Gastroesophageal sphincter (tissue), 3 donors: ENCODE results near the gene ZNF497.

Experiments used
- CTCF ChIP-seq, 4 experiments: fragments of 200-600 bp in 2 of 4; fragments of 450-650 bp in 2 of 4; sonication (generic) in 1 of 4; IDR thresholded peaks; one replicate each; pipeline ENCODE4 v1.5.1; 2017 to 2019; ENCODE audit warnings: antibody characterized with exemption in 4 of 4, mild to moderate bottlenecking in 2 of 4, moderate library complexity in 2 of 4
- POLR2A ChIP-seq, 2 donors: fragments of 450-650 bp; IDR thresholded peaks; one replicate each; pipeline ENCODE4 v1.6.1; 2017; ENCODE audit warnings: antibody characterized with exemption in 2 of 2, mild to moderate bottlenecking in 2 of 2, moderate library complexity in 1 of 2
- POLR2AphosphoS5 ChIP-seq: sonication (generic); formaldehyde crosslinking; IDR thresholded peaks from one replicate; pipeline ENCODE4 v1.6.1; 2017; ENCODE audit warnings: antibody characterized with exemption

- peak in 2 of 4 experiments; percentile 9 to 18 for TF ChIP-seq CTCF (IDR thresholded peaks at IDR 0.05)
- TF ChIP-seq POLR2AphosphoS5: peak; percentile 52
- peak; percentile 40 to 59 for TF ChIP-seq POLR2A (IDR thresholded peaks at IDR 0.05)
Measured at GRCh38 chr19:58326914-58327726, 35.4 kb downstream of the ZNF497 start, which contains the start of gene ZSCAN22.
